Mucosa of descending colon (tissue), 3 donors: ENCODE results near the gene TAX1BP3. TPM values are rescaled to one million over a fixed set of nuclear protein-coding genes. Genes with fewer than 3 reads are reported as not detected.

ENCODE experiments used
- ATAC-seq: fragments of 200-7000 bp; cut with Tn5 transposase; one replicate; pipeline ENCODE4 v1.9.1; 2020; ENCODE audit warnings: mild to moderate bottlenecking, moderate library complexity
- DNase-seq, 3 donors: peaks; one replicate each; pipeline ENCODE4 v3.0.0-alpha.2; 2020
- H3K36me3 ChIP-seq: fragments of 200-600 bp; one replicate; pipeline ENCODE4 v1.8.0; 2021; ENCODE audit warnings: low read depth, mild to moderate bottlenecking
- H3K4me1 ChIP-seq: fragments of 200-600 bp; one replicate; pipeline ENCODE4 v1.8.0; 2021; ENCODE audit warnings: low read depth, mild to moderate bottlenecking
- H3K4me3 ChIP-seq: fragments of 200-600 bp; one replicate; pipeline ENCODE4 v1.8.0; 2021; ENCODE audit warnings: mild to moderate bottlenecking
- H3K9me3 ChIP-seq: fragments of 200-600 bp; one replicate; pipeline ENCODE4 v1.8.0; 2021; ENCODE audit warnings: mild to moderate bottlenecking
- CTCF ChIP-seq: fragments of 200-600 bp; IDR thresholded peaks from one replicate; pipeline ENCODE4 v1.8.0; 2022; ENCODE audit warnings: antibody characterized with exemption, mild to moderate bottlenecking
- intact Hi-C, 2 donors: fragments of 100-400 bp; cut with DNase I in 1 of 2; cut with micrococcal nuclease in 1 of 2; formaldehyde crosslinking; loops; one replicate each; pipeline versions ENCODE4 v1.11.0 to v1.11.1; 2022; cut with DNase I, micrococcal nuclease
- total RNA-seq, 3 donors: library from RNA; stranded (reverse); fragmentation: NEBNext Ultra II Directional in 2 of 3; extraction: Animal tissue kit (Norgen Biotek cat#: 25700) in 2 of 3; gene quantifications; one replicate each; pipeline versions ENCODE4 v1.2.1 to v1.2.4, GENCODE V29; 2021 to 2023
- donor health status: DM: no; HTN: no; CAD: no; lungs with moderate emphysema.
- donor health status: DM: no; HTN: no; CAD: no.
- donor health status: DM: no; HTN: yes; CAD: no.

The TAX1BP3 gene
- total RNA-seq, 3 donors from 2014 or later = 162 to 297 (median 197) TPM

- peaks cover 9% of the 10 kb centered on the region for H3K4me1 ChIP-seq
- DNase-seq = no peak
- intact Hi-C loops = no loop called here
Observed at GRCh38 chr17:3636908-3637373, 31.4 kb downstream of the TAX1BP3 start.

DNA sequence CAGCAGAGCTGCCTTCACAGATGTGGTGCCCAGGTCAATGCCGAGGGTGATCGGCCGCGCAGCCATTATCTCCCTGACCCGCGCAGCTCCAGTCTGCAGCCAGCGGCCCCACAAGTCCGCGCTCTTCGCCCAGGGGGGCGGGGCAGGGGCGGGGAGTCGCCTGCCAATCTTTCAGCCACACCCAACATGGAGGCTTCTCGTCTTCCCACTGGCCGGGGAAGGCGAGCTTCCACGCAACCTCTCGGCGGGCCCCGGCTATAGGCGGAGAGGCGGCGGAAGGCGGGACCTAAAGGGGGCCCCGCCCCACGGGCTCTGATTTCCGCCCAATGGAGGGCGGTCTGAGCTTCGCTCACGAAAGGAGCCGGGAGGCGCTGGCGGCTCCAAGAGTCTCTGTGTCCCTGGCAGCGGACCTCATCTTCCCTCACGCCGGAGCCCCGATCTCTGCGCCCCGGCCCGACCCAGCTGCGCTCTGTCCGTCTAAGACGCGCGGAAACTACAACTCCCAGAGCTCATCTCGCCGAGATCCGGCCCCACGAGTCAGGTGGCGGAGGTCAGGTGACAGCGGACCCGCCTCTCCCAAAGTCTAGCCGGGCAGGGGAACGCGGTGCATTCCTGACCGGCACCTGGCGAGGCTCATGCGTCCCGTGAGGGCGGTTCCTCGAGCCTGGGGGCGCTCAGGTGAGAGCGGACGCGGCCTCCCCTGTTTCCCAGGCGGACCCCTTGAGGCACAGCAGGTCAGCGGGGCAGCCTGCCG, 32.0 kb downstream of the TAX1BP3 start, which contains the start of the genes CTNS and SHPK:
Gene CTNS, plus strand, starts transcription at position 607 of the 754 bp plus-strand sequence. CDS start 3,447 bp downstream, outside the sequence.
Gene SHPK, minus strand, starts transcription at position 97 of the 754 bp plus-strand sequence. Its CDS starts 31 bp downstream, at position 66.
- peak within 1 kb of the TSS; percentile 72 for H3K4me3 ChIP-seq
- no peaks in the 10 kb centered on the region for H3K9me3 ChIP-seq
- DNase-seq = peak; percentile 97 to 98 (median 97)
- H3K4me1 ChIP-seq = peaks cover 9% of the 10 kb centered on the region
- TF ChIP-seq CTCF = no peak
- H3K36me3 ChIP-seq = no peaks in the 10 kb centered on the region
- intact Hi-C loops = no loop called here
- peak; percentile 96 for ATAC-seq

More at GRCh38 chr17:3636908-3637373, 31.4 kb downstream of the TAX1BP3 start:
- Histone ChIP-seq H3K36me3 (no peaks in the 10 kb centered on the region), H3K9me3 (no peaks in the 10 kb centered on the region), H3K4me3 (peak overlapping the region; percentile 72)
- no peak for ATAC-seq
- TF ChIP-seq CTCF = no peak

- no peak for TF ChIP-seq CTCF
- peak overlapping the region; percentile 72 for H3K4me3 ChIP-seq
- no peaks in the 10 kb centered on the region for H3K36me3 ChIP-seq
- intact Hi-C loops = no loop called here
- ATAC-seq = peak; percentile 51
- peak in 2 of 3 donors; percentile 57 to 73 for DNase-seq
- peaks cover 9% of the 10 kb centered on the region for H3K4me1 ChIP-seq
- no peaks in the 10 kb centered on the region for H3K9me3 ChIP-seq
Observed at GRCh38 chr17:3635474-3636153, 32.8 kb downstream of the TAX1BP3 start.

DNA sequence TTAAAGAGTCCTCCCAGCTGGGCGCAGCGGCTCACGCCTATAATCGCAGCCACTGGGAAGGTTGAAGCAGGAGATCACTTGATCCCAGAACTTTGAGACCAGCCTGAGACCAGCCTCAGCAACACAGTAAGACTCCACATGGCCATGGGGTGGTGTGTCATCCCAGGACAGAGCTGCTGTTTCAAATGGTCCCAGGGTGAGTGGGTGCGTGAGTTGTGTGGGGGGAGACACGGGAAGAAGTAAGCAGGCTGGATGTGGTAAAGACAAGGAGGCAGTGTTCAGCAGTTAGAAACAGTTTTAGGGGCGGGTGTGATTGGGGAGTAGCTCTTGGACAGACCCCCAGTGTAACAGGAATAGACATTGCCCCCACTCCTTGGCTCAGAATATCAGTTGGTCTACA, 36.1 kb downstream of the TAX1BP3 start:
- Histone ChIP-seq H3K9me3 (no peaks in the 10 kb centered on the region), H3K4me1 (peaks cover 9% of the 10 kb centered on the region), H3K36me3 (peaks cover 6% of the 10 kb centered on the region), H3K4me3 (no peak overlapping the region)
- DNase-seq = no peak
- intact Hi-C loops = no loop called here
- no peak for TF ChIP-seq CTCF
- no peak for ATAC-seq

DNA sequence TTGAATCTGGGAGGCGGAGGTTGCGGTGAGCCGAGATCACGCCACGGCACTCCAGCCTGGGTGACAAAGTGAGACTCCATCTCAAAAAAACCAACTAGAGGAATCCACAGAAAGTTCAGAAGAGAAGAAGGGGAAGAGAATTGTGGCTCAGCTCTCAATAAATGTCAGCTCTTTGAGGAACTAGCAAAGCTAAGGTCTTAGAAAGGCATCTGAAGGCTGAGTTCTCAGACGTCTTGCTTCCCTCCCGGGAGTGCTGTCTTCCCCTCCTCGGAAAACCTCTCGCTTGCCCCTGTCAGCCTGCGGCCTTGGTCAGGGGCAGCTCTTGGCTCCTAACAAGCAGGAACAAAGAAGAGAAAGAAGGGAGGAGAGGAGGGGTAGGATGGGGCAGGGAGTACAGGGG, 37.6 kb downstream of the TAX1BP3 start:
- no peak for ATAC-seq
- TF ChIP-seq CTCF = no peak

More for the DNA sequence above, 37.6 kb downstream of the TAX1BP3 start:
- intact Hi-C loops = no loop called here
- peaks cover 9% of the 10 kb centered on the region for H3K4me1 ChIP-seq
- DNase-seq = no peak
- peaks cover 6% of the 10 kb centered on the region for H3K36me3 ChIP-seq
- H3K4me3 ChIP-seq = no peak overlapping the region
- H3K9me3 ChIP-seq = no peaks in the 10 kb centered on the region
